Hepatocyte (in vitro differentiated cells): ENCODE measurements around the gene TANGO6. TPM values are rescaled to one million over a fixed set of nuclear protein-coding genes. Genes with fewer than 3 reads are reported as not detected.

Experiments
- DNase-seq: peaks from one replicate; pipeline ENCODE4 v3.0.0-alpha.2; 2016; ENCODE audit warnings: low spot score
- H2AFZ ChIP-seq: fragments of 200-600 bp; sonication (generic); 2 replicates; pipeline ENCODE4 v1.6.0; 2016; ENCODE audit warnings: antibody characterized with exemption, mild to moderate bottlenecking
- H3K27ac ChIP-seq: fragments of 200-600 bp; sonication (generic); 2 replicates; pipeline ENCODE4 v1.5.1; 2016; ENCODE audit warnings: mild to moderate bottlenecking
- H3K27me3 ChIP-seq: fragments of 200-600 bp; sonication (generic); 2 replicates; pipeline ENCODE4 v1.6.1; 2016
- H3K36me3 ChIP-seq: fragments of 200-600 bp; sonication (generic); replicated peaks from 2 replicates; pipeline ENCODE4 v1.5.1; 2016; ENCODE audit warnings: low read depth; ENCODE audit not compliant: insufficient read depth
- H3K4me1 ChIP-seq: fragments of 200-600 bp; sonication (generic); 2 replicates; pipeline ENCODE4 v1.5.1; 2016; ENCODE audit warnings: mild to moderate bottlenecking, moderate library complexity; ENCODE audit not compliant: insufficient read depth
- H3K4me2 ChIP-seq: fragments of 200-600 bp; sonication (generic); 2 replicates; pipeline ENCODE4 v1.6.0; 2016
- H3K4me3 ChIP-seq: fragments of 200-600 bp; sonication (generic); 2 replicates; pipeline ENCODE4 v1.5.1; 2016; ENCODE audit warnings: mild to moderate bottlenecking
- H3K79me2 ChIP-seq: fragments of 200-600 bp; sonication (generic); 2 replicates; pipeline ENCODE4 v1.6.0; 2017; ENCODE audit warnings: mild to moderate bottlenecking
- H3K9me2 ChIP-seq: fragments of 200-600 bp; sonication (generic); replicated peaks from 2 replicates; pipeline ENCODE4 v1.6.0; 2017; ENCODE audit warnings: mild to moderate bottlenecking; ENCODE audit not compliant: insufficient read depth
- H3K9me3 ChIP-seq: fragments of 200-600 bp; sonication (generic); 2 replicates; pipeline ENCODE4 v1.5.1; 2016; ENCODE audit warnings: low read depth, mild to moderate bottlenecking
- H4K20me1 ChIP-seq: fragments of 200-600 bp; sonication (generic); 2 replicates; pipeline ENCODE4 v1.6.0; 2016; ENCODE audit warnings: mild to moderate bottlenecking; ENCODE audit not compliant: insufficient read depth, poor library complexity, severe bottlenecking
- EZH2 ChIP-seq: fragments of 200-600 bp; sonication (generic); IDR thresholded peaks from 2 replicates; pipeline ENCODE4 v1.6.1; 2016; ENCODE audit warnings: antibody characterized with exemption, mild to moderate bottlenecking, borderline replicate concordance
- EZH2phosphoT487 ChIP-seq: fragments of 200-600 bp; sonication (generic); IDR thresholded peaks from one replicate; pipeline ENCODE4 v1.6.1; 2018; ENCODE audit warnings: antibody characterized with exemption, mild to moderate bottlenecking, low read depth, moderate library complexity; ENCODE audit not compliant: unreplicated experiment, severe bottlenecking
- WGBS: methylation state at CpG from one replicate; pipeline ENCODE4 v1.1.6; 2016; ENCODE audit warnings: low lambda C conversion rate; ENCODE audit errors: missing lambda C conversion rate; 5-methylcytosine and 5-hydroxymethylcytosine counted together
- polyA plus RNA-seq: library from polyadenylated mRNA; unstranded; fragments of >200 nt; fragmentation: Nextera tagmentation; extraction: Ambion mirVana; gene quantifications from 2 replicates; pipeline ENCODE4 v1.2.1, GENCODE V29; 2016
- total RNA-seq: library from RNA; depleted of rRNA; stranded (reverse); fragments of >200 nt; gene quantifications from 2 replicates; pipeline ENCODE4 v1.2.3, GENCODE V29; 2014
- TF ChIP-seq, protein P1 (sequence below): fragments of 200-600 bp; sonication (generic); IDR thresholded peaks from 2 replicates; pipeline ENCODE4 v1.5.1; 2016; ENCODE audit warnings: antibody characterized with exemption, mild to moderate bottlenecking; ENCODE audit not compliant: poor library complexity

TANGO6 gene
- total and polyA plus RNA-seq, 2 experiments from 2014 or later: 4.8 to 6.5 TPM

GRCh38 chr16:69105501-69106361, 262.4 kb downstream of the TANGO6 start, which contains the start of gene HAS3:
Gene HAS3, plus strand, starts transcription at chr16:69105653. Its CDS starts 3,743 bp downstream, at chr16:69109396.
- 2% methylated on average over 30 of the region's 80 CpGs for WGBS
- peaks cover 25% of the 10 kb centered on the region for H3K4me1 ChIP-seq
- no peak within 1 kb of the TSS for H3K27ac ChIP-seq
- H3K36me3 ChIP-seq: no peaks in the 10 kb centered on the region
- H3K27me3 ChIP-seq: peaks cover 31% of the 10 kb centered on the region
- H3K4me3 ChIP-seq: peak within 1 kb of the TSS; percentile 77
- DNase-seq: peak; percentile 80
- peak within 1 kb of the TSS; percentile 74 for H2AFZ ChIP-seq
- no peaks in the 10 kb centered on the region for H3K9me3 ChIP-seq
- H3K79me2 ChIP-seq: no peaks in the 10 kb centered on the region
- peak within 1 kb of the TSS; percentile 100 for H3K4me2 ChIP-seq
- TF ChIP-seq EZH2phosphoT487: no peak
- peak; percentile 25 for TF ChIP-seq EZH2
- TF ChIP-seq, protein P1, sequence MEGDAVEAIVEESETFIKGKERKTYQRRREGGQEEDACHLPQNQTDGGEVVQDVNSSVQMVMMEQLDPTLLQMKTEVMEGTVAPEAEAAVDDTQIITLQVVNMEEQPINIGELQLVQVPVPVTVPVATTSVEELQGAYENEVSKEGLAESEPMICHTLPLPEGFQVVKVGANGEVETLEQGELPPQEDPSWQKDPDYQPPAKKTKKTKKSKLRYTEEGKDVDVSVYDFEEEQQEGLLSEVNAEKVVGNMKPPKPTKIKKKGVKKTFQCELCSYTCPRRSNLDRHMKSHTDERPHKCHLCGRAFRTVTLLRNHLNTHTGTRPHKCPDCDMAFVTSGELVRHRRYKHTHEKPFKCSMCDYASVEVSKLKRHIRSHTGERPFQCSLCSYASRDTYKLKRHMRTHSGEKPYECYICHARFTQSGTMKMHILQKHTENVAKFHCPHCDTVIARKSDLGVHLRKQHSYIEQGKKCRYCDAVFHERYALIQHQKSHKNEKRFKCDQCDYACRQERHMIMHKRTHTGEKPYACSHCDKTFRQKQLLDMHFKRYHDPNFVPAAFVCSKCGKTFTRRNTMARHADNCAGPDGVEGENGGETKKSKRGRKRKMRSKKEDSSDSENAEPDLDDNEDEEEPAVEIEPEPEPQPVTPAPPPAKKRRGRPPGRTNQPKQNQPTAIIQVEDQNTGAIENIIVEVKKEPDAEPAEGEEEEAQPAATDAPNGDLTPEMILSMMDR: peak; percentile 45
- peaks cover 8% of the 10 kb centered on the region for H4K20me1 ChIP-seq
- no peaks in the 10 kb centered on the region for H3K9me2 ChIP-seq

DNA sequence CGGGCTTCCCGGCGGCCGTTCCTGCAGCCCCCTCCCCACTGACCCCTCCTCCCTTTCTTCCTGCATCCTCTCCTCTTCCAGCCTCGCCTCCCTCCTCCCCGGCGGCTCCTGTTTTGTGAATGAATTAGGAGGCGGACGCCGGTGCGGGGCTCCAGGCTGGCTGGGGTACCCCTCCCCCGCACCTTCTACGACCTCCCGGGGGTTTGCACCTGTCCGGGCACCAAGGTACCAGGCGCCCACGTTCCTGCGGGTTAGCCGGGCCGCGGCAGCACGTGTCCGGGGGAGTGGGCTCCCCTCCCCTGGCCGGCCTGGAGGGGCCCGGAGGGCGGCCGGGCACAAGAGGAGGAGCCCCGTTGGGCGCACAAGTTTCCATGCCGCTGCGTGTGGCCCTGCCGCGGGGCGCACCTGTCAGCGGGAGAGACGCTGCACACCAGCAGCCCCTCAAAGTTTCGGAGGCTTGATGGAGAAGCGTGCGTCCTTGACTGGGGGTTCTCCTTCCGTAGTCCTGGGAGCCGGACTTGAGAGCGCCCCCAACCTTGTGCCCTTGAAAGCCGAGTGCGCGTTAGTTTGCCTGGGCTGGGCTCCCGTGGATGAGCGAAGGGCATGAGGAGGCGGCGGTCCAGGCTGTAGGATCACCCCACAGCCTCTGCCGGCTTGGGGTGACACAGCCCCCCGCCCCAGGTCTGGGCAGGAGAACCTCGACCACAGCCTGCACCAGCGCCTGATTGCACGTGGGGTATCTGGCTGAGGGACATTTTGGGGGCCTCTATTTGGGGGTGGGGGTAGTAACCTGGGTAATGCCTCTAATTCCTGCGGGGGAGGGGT, 263.4 kb downstream of the TANGO6 start:
- Histone ChIP-seq H4K20me1 (peaks cover 8% of the 10 kb centered on the region), H3K79me2 (no peaks in the 10 kb centered on the region), H3K27me3 (peaks cover 31% of the 10 kb centered on the region), H2AFZ (no peak overlapping the region), H3K9me2 (no peaks in the 10 kb centered on the region), H3K9me3 (no peaks in the 10 kb centered on the region), H3K4me3 (peak overlapping the region; percentile 39), H3K27ac (no peak overlapping the region), H3K36me3 (no peaks in the 10 kb centered on the region), H3K4me1 (peaks cover 25% of the 10 kb centered on the region), H3K4me2 (peak overlapping the region; percentile 98)
- TF ChIP-seq, protein P1: no peak
- no peak for TF ChIP-seq EZH2phosphoT487
- TF ChIP-seq EZH2: peak; percentile 29
- no peak for DNase-seq
- under 1% methylated on average over 49 of the region's 55 CpGs for WGBS

- WGBS: 2% methylated on average over 50 of the region's 52 CpGs
- no peak overlapping the region for H3K27ac ChIP-seq
Observed at GRCh38 chr16:69107316-69107962, 264.1 kb downstream of the TANGO6 start.

More at GRCh38 chr16:69107316-69107962, 264.1 kb downstream of the TANGO6 start:
- Histone ChIP-seq H2AFZ (no peak overlapping the region), H3K9me3 (no peaks in the 10 kb centered on the region), H3K9me2 (no peaks in the 10 kb centered on the region), H3K4me2 (peak overlapping the region; percentile 98), H3K27me3 (peaks cover 31% of the 10 kb centered on the region), H3K36me3 (no peaks in the 10 kb centered on the region), H3K4me3 (peak overlapping the region; percentile 39), H4K20me1 (peaks cover 8% of the 10 kb centered on the region), H3K79me2 (no peaks in the 10 kb centered on the region), H3K4me1 (peaks cover 25% of the 10 kb centered on the region)
- TF ChIP-seq, protein P1: no peak
- TF ChIP-seq EZH2phosphoT487 (no peak), EZH2 (peak; percentile 14)
- peak; percentile 37 for DNase-seq
